OCI-LY1 (cell line): Measurements from ENCODE around the gene LY9.

Experiments
- CTCF ChIP-seq: fragments of 200-600 bp; sonication (generic), shearing (Covaris generic); IDR thresholded peaks from 2 replicates; pipeline ENCODE4 v1.5.1; 2017; ENCODE audit warnings: mild to moderate bottlenecking, antibody characterized with exemption, low read length, moderate library complexity, mixed read lengths
- EZH2 ChIP-seq: fragments of 200-600 bp; sonication (generic), shearing (Covaris generic); IDR thresholded peaks from 2 replicates; pipeline ENCODE4 v1.8.0; 2017; ENCODE audit warnings: borderline replicate concordance, mixed run types, mild to moderate bottlenecking, antibody characterized with exemption, low read length, moderate library complexity, mixed read lengths

GRCh38 chr1:160866695-160867260 lies 70.8 kb downstream of the LY9 start:
- TF ChIP-seq EZH2 (no peak), CTCF (no peak)
